HG03175 (cell line): Measurements from ENCODE around the gene SYPL1.
"Not testable (repeated sequence)": the region's sequence is repeated elsewhere in the genome, so short reads cannot be mapped to it uniquely, and the experiment has no call there.

Source experiments
- ATAC-seq: cut with Tn5 transposase; IDR thresholded peaks from one replicate; pipeline ENCODE4 v1.9.1; 2021; ENCODE audit warnings: mild to moderate bottlenecking, moderate library complexity; ENCODE audit not compliant: unreplicated experiment

The SYPL1 gene

GRCh38 chr7:106112118-106112971 lies at the start of gene SYPL1:
SYPL1 (minus strand) TSS chr7:106112312; CDS start chr7:106112208, 104 bp downstream.
- ATAC-seq: peak; percentile 82

GRCh38 chr7:106155027-106155426 lies 42.9 kb upstream of the SYPL1 start:
- no peak for ATAC-seq

- ATAC-seq: peak; percentile 77
Observed at GRCh38 chr7:106153891-106154449, 41.9 kb upstream of the SYPL1 start.

GRCh38 chr7:106152313-106152665 lies 40.2 kb upstream of the SYPL1 start:
- no peak for ATAC-seq

- ATAC-seq: no peak
Observed at GRCh38 chr7:106151459-106152312, 39.6 kb upstream of the SYPL1 start.

GRCh38 chr7:106143711-106144337 lies 31.7 kb upstream of the SYPL1 start:
- no peak for ATAC-seq

- no peak for ATAC-seq
Observed at GRCh38 chr7:106142136-106142535, 30.0 kb upstream of the SYPL1 start.

GRCh38 chr7:106140406-106141173 lies 28.5 kb upstream of the SYPL1 start:
- no peak for ATAC-seq

GRCh38 chr7:106139265-106140251 lies 27.4 kb upstream of the SYPL1 start:
- ATAC-seq: no peak

GRCh38 chr7:106138776-106139175 lies 26.7 kb upstream of the SYPL1 start:
- ATAC-seq: no peak

GRCh38 chr7:106138181-106138580 lies 26.1 kb upstream of the SYPL1 start:
- not testable (repeated sequence) for ATAC-seq

GRCh38 chr7:106134241-106134640 lies 22.1 kb upstream of the SYPL1 start:
- ATAC-seq: no peak

- no peak for ATAC-seq
Observed at GRCh38 chr7:106129291-106129690, 17.2 kb upstream of the SYPL1 start.

- no peak for ATAC-seq
Observed at GRCh38 chr7:106128836-106129235, 16.7 kb upstream of the SYPL1 start.

- ATAC-seq: no peak
Observed at GRCh38 chr7:106127984-106128780, 16.1 kb upstream of the SYPL1 start.

- ATAC-seq: no peak
Observed at GRCh38 chr7:106126170-106126938, 14.2 kb upstream of the SYPL1 start.

GRCh38 chr7:106125417-106125816 lies 13.3 kb upstream of the SYPL1 start:
- no peak for ATAC-seq

GRCh38 chr7:106124186-106124585 lies 12.1 kb upstream of the SYPL1 start:
- ATAC-seq: no peak
